KOPT-K1 (cell line): Measurements from ENCODE around the gene GPRIN2.

Source experiments
- H3K27ac ChIP-seq: fragments of 200-600 bp; sonication (generic); 2 replicates; pipeline ENCODE4 v1.5.1; 2016; ENCODE audit warnings: antibody characterized with exemption, mild to moderate bottlenecking, low read depth, low read length; ENCODE audit not compliant: poor library complexity, severe bottlenecking
- H3K36me3 ChIP-seq: fragments of 200-600 bp; sonication (generic); 2 replicates; pipeline ENCODE4 v1.5.1; 2017; ENCODE audit warnings: antibody characterized with exemption, mild to moderate bottlenecking, low read length, moderate library complexity; ENCODE audit not compliant: insufficient read depth
- H3K9me3 ChIP-seq: fragments of 200-600 bp; sonication (generic); 2 replicates; pipeline ENCODE4 v1.5.1; 2017; ENCODE audit warnings: antibody characterized with exemption, low read length, mild to moderate bottlenecking; ENCODE audit not compliant: insufficient read depth, poor library complexity, severe bottlenecking

The GPRIN2 gene

GRCh38 chr10:46555713-46556514 lies 544 bp downstream of the GPRIN2 start:
- Histone ChIP-seq H3K36me3 (no peaks in the 10 kb centered on the region), H3K9me3 (no peaks in the 10 kb centered on the region), H3K27ac (no peak overlapping the region)

GRCh38 chr10:46555366-46555712 lies 1.1 kb downstream of the GPRIN2 start:
- H3K9me3 ChIP-seq = no peaks in the 10 kb centered on the region
- H3K36me3 ChIP-seq = no peaks in the 10 kb centered on the region
- no peak overlapping the region for H3K27ac ChIP-seq

- Histone ChIP-seq H3K36me3 (no peaks in the 10 kb centered on the region), H3K27ac (no peak overlapping the region), H3K9me3 (no peaks in the 10 kb centered on the region)
These were observed 2.2 kb downstream of the GPRIN2 start for GRCh38 chr10:46554166-46554781.

GRCh38 chr10:46553238-46554049 lies 3.0 kb downstream of the GPRIN2 start:
- no peak overlapping the region for H3K27ac ChIP-seq
- H3K9me3 ChIP-seq = no peaks in the 10 kb centered on the region
- no peaks in the 10 kb centered on the region for H3K36me3 ChIP-seq

- no peaks in the 10 kb centered on the region for H3K36me3 ChIP-seq
- no peak overlapping the region for H3K27ac ChIP-seq
- no peaks in the 10 kb centered on the region for H3K9me3 ChIP-seq
These were observed 3.8 kb downstream of the GPRIN2 start for GRCh38 chr10:46552526-46553237.

- no peak overlapping the region for H3K27ac ChIP-seq
- H3K36me3 ChIP-seq = no peaks in the 10 kb centered on the region
- H3K9me3 ChIP-seq = no peaks in the 10 kb centered on the region
These were observed 4.5 kb downstream of the GPRIN2 start for GRCh38 chr10:46551701-46552525.

GRCh38 chr10:46550795-46551700 lies 5.4 kb downstream of the GPRIN2 start:
- no peaks in the 10 kb centered on the region for H3K36me3 ChIP-seq
- no peaks in the 10 kb centered on the region for H3K9me3 ChIP-seq
- no peak overlapping the region for H3K27ac ChIP-seq

- Histone ChIP-seq H3K9me3 (no peaks in the 10 kb centered on the region), H3K36me3 (no peaks in the 10 kb centered on the region), H3K27ac (no peak overlapping the region)
These were observed 6.2 kb downstream of the GPRIN2 start for GRCh38 chr10:46550076-46550790.

- Histone ChIP-seq H3K9me3 (no peaks in the 10 kb centered on the region), H3K27ac (no peak overlapping the region), H3K36me3 (no peaks in the 10 kb centered on the region)
These were observed 7.0 kb downstream of the GPRIN2 start for GRCh38 chr10:46549171-46550075.

GRCh38 chr10:46548498-46549090 lies 7.9 kb downstream of the GPRIN2 start:
- H3K36me3 ChIP-seq = no peaks in the 10 kb centered on the region

GRCh38 chr10:46547541-46548497 lies 8.6 kb downstream of the GPRIN2 start:
- Histone ChIP-seq H3K27ac (no peak overlapping the region), H3K36me3 (no peaks in the 10 kb centered on the region)

More at GRCh38 chr10:46548498-46549090, 7.9 kb downstream of the GPRIN2 start:
- Histone ChIP-seq H3K27ac (no peak overlapping the region), H3K9me3 (no peaks in the 10 kb centered on the region)

More at GRCh38 chr10:46547541-46548497, 8.6 kb downstream of the GPRIN2 start:
- no peaks in the 10 kb centered on the region for H3K9me3 ChIP-seq
